ENCODE results near the gene SPINK4. TPM values are rescaled to one million over a fixed set of nuclear protein-coding genes. Genes with fewer than 3 reads are reported as not detected.

SPINK4 gene
- polyA plus RNA-seq, 1 donor from 2014 or later, result not detected

- Histone ChIP-seq H3K9me2 (ENCODE audit: insufficient read depth, low read length) (no peaks in the 10 kb centered on the region), H3K27me3 (ENCODE audit: insufficient read depth, low read depth, low read length) (no peaks in the 10 kb centered on the region), H3K9ac (ENCODE audit: low read length) (no peak overlapping the region), H2AFZ (ENCODE audit: low read depth, low read length) (no peak overlapping the region), H3K27ac (ENCODE audit: low read length) (no peak overlapping the region), H3K4me3 (ENCODE audit: low read length) (no peak overlapping the region), H3K4me2 (ENCODE audit: low read length) (no peak overlapping the region), H3K36me3 (ENCODE audit: insufficient read depth, low read length) (no peaks in the 10 kb centered on the region), H4K20me1 (ENCODE audit: insufficient read depth) (no peaks in the 10 kb centered on the region), H3K9me3 (ENCODE audit: low read length) (no peaks in the 10 kb centered on the region), H3K79me2 (replicated peaks; ENCODE audit: insufficient read depth, low read length) (no peaks in the 10 kb centered on the region), H3F3A (ENCODE audit: insufficient read depth, low read length, poor library complexity, severe bottlenecking) (no peaks in the 10 kb centered on the region)
- no peak for TF ChIP-seq EP300 (conservative IDR thresholded peaks at IDR 0.05; ENCODE audit: poor library complexity, severe bottlenecking)
Measured at GRCh38 chr9:33234511-33235467, 5.2 kb upstream of the SPINK4 start.

DNA sequence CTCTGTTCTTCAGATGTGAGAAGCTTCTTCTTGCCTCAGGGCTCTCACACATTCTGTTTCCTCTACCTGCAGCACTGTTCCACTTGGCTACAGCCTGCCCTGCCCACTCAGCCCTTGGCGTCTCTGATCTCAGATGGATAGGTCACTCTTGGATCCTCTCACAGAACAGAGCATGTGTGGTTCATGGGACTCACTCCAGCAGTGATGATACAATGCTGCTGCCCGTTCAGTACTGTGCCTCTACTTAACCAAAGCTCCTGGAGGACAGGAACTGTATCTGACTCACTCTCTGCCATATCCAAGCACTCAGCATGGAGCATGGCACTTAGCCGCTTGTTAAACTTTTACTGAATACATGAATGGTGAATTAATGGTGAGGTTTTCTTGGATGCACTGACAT is 3.4 kb upstream of the SPINK4 start:
- H4K20me1 ChIP-seq (ENCODE audit: insufficient read depth), result no peaks in the 10 kb centered on the region
- no peak overlapping the region for H3K4me2 ChIP-seq (ENCODE audit: low read length)
- no peaks in the 10 kb centered on the region for H3K36me3 ChIP-seq (ENCODE audit: insufficient read depth, low read length)
- H2AFZ ChIP-seq (ENCODE audit: low read depth, low read length), result no peak overlapping the region
- no peaks in the 10 kb centered on the region for H3K9me3 ChIP-seq (ENCODE audit: low read length)
- H3K4me3 ChIP-seq (ENCODE audit: low read length), result no peak overlapping the region
- H3K27ac ChIP-seq (ENCODE audit: low read length), result no peak overlapping the region
- H3K9me2 ChIP-seq (ENCODE audit: insufficient read depth, low read length), result no peaks in the 10 kb centered on the region
- H3F3A ChIP-seq (ENCODE audit: insufficient read depth, low read length, poor library complexity, severe bottlenecking), result no peaks in the 10 kb centered on the region
- no peak overlapping the region for H3K9ac ChIP-seq (ENCODE audit: low read length)
- TF ChIP-seq POLR2AphosphoS5 (IDR thresholded peaks at IDR 0.05), result no peak
- TF ChIP-seq SMC3 (conservative IDR thresholded peaks at IDR 0.05; ENCODE audit: poor library complexity), result no peak
- TF ChIP-seq, protein P1, sequence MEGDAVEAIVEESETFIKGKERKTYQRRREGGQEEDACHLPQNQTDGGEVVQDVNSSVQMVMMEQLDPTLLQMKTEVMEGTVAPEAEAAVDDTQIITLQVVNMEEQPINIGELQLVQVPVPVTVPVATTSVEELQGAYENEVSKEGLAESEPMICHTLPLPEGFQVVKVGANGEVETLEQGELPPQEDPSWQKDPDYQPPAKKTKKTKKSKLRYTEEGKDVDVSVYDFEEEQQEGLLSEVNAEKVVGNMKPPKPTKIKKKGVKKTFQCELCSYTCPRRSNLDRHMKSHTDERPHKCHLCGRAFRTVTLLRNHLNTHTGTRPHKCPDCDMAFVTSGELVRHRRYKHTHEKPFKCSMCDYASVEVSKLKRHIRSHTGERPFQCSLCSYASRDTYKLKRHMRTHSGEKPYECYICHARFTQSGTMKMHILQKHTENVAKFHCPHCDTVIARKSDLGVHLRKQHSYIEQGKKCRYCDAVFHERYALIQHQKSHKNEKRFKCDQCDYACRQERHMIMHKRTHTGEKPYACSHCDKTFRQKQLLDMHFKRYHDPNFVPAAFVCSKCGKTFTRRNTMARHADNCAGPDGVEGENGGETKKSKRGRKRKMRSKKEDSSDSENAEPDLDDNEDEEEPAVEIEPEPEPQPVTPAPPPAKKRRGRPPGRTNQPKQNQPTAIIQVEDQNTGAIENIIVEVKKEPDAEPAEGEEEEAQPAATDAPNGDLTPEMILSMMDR (IDR thresholded peaks at IDR 0.05; ENCODE audit: poor library complexity, severe bottlenecking), result no peak
- TF ChIP-seq TAF1 (IDR thresholded peaks at IDR 0.05; ENCODE audit: low read depth), result no peak
- no peak for TF ChIP-seq EZH2 (IDR thresholded peaks at IDR 0.05; ENCODE audit: borderline replicate concordance, insufficient read depth, low read length, poor library complexity, severe bottlenecking)
- TF ChIP-seq, protein P2, sequence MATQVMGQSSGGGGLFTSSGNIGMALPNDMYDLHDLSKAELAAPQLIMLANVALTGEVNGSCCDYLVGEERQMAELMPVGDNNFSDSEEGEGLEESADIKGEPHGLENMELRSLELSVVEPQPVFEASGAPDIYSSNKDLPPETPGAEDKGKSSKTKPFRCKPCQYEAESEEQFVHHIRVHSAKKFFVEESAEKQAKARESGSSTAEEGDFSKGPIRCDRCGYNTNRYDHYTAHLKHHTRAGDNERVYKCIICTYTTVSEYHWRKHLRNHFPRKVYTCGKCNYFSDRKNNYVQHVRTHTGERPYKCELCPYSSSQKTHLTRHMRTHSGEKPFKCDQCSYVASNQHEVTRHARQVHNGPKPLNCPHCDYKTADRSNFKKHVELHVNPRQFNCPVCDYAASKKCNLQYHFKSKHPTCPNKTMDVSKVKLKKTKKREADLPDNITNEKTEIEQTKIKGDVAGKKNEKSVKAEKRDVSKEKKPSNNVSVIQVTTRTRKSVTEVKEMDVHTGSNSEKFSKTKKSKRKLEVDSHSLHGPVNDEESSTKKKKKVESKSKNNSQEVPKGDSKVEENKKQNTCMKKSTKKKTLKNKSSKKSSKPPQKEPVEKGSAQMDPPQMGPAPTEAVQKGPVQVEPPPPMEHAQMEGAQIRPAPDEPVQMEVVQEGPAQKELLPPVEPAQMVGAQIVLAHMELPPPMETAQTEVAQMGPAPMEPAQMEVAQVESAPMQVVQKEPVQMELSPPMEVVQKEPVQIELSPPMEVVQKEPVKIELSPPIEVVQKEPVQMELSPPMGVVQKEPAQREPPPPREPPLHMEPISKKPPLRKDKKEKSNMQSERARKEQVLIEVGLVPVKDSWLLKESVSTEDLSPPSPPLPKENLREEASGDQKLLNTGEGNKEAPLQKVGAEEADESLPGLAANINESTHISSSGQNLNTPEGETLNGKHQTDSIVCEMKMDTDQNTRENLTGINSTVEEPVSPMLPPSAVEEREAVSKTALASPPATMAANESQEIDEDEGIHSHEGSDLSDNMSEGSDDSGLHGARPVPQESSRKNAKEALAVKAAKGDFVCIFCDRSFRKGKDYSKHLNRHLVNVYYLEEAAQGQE (IDR thresholded peaks at IDR 0.05; ENCODE audit: borderline replicate concordance), result no peak
- no peak for TF ChIP-seq RAD21 (conservative IDR thresholded peaks at IDR 0.05)
- no peak for TF ChIP-seq EP300 (conservative IDR thresholded peaks at IDR 0.05; ENCODE audit: poor library complexity, severe bottlenecking)
- TF ChIP-seq MXI1 (conservative IDR thresholded peaks at IDR 0.05; ENCODE audit: poor library complexity, severe bottlenecking), result no peak
- H3K79me2 ChIP-seq (replicated peaks; ENCODE audit: insufficient read depth, low read length), result no peaks in the 10 kb centered on the region
- H3K27me3 ChIP-seq (ENCODE audit: insufficient read depth, low read depth, low read length), result no peaks in the 10 kb centered on the region

Data from neural cell (in vitro differentiated cells).